Muscle layer of duodenum (tissue), 2 donors: ENCODE measurements around the gene DCAF5.

Experiments
- H3K27ac ChIP-seq: one replicate; pipeline ENCODE4 v1.7.0; 2013; ENCODE audit warnings: mild to moderate bottlenecking, low read length
- H3K27me3 ChIP-seq: one replicate; pipeline ENCODE4 v1.7.0; 2013; ENCODE audit warnings: low read depth, mild to moderate bottlenecking, control low read depth, low read length
- H3K36me3 ChIP-seq, 2 donors: one replicate each; pipeline ENCODE4 v1.7.0; 2013; ENCODE audit warnings: low read length in 2 of 2, control low read depth in 1 of 2, mild to moderate bottlenecking in 1 of 2; ENCODE audit not compliant: insufficient read depth in 2 of 2, control insufficient read depth in 1 of 2
- H3K4me1 ChIP-seq, 2 donors: one replicate each; pipeline ENCODE4 v1.7.0; 2013; ENCODE audit warnings: low read length in 2 of 2, mild to moderate bottlenecking in 2 of 2, control low read depth in 1 of 2, moderate library complexity in 1 of 2; ENCODE audit not compliant: insufficient read depth in 2 of 2, control insufficient read depth in 1 of 2
- H3K4me3 ChIP-seq, 2 donors: one replicate each; pipeline ENCODE4 v1.7.0; 2013; ENCODE audit warnings: low read length in 2 of 2, low read depth in 1 of 2, mild to moderate bottlenecking in 1 of 2
- H3K9me3 ChIP-seq, 2 donors: one replicate each; pipeline ENCODE4 v1.7.0; 2013; ENCODE audit warnings: low read length in 2 of 2, control low read depth in 1 of 2, mild to moderate bottlenecking in 1 of 2; ENCODE audit not compliant: control insufficient read depth in 1 of 2
- donor health status: healthy.

DCAF5 gene

DNA sequence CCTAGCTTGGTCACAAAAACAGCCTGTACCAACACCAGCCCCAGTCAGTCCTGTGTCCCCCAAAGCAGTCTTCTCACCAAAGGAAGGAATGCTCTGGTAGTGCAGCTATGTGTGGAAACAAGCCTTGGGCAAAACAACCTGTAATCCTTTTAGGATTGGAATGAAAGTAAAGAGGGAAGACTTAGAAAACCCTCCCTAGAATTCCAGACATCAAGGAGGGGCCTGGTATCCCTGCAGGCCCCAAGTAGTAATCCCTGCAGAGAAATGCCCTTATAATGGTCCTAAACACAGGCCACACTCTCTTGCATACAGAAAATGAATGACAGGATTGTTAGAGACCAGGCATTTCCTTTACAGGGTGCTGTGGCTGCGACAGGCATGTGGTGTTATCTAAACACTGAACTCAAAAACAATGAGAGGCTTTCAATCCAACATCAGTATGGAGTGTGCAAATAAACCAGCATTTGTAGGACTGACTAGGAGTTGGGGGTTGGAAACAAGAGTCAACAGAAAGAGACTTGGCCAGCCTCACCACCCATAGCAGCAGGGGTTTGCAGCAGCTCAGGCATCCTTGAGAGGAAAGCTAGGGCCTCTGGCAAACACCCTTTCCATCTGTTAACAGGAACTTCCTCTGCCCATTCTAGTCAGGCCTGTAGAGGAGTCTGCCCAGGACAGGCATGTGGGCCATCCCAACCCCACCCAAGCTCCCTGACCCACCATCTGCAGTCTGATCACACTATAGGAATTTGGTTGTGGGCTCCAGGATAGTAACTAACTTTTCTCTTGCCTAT, 59.1 kb downstream of the DCAF5 start:
- Histone ChIP-seq H3K36me3 (peaks cover 12 to 22% of the 10 kb centered on the region in 2 donors), H3K27ac (peak overlapping the region; percentile 24), H3K27me3 (no peaks in the 10 kb centered on the region), H3K9me3 (no peaks in the 10 kb centered on the region), H3K4me1 (peaks cover 0 to 16% of the 10 kb centered on the region in 2 donors), H3K4me3 (no peak overlapping the region)

DNA sequence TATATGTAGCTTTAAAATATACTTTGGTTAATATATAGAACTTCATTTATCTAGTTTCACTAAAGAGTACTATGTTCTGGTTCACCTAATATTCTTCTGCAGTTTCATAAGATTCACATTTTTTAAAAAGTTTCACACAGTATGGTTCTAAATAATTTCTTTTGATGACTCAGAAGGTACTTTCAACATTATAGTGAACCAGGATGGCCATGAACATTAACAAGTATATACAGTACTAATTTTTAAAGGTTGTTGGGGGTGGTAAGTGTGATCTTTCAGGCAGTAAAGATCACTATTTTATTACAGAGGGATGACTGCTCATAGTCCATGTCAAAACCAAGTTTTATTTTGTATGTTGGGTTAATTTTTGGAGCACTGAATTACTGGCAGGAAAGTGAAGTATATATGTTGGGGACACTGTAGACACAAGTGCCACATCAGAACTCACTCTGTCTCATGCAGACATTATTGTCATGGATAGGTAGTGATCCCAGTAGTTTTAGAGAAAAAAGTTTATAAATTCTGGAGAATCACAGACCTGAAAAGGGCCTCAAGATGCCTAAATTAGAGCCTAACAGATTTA, 60.0 kb downstream of the DCAF5 start:
- H3K4me1 ChIP-seq: peaks cover 0 to 16% of the 10 kb centered on the region in 2 donors
- H3K9me3 ChIP-seq: no peaks in the 10 kb centered on the region
- peak overlapping the region; percentile 19 for H3K27ac ChIP-seq
- no peaks in the 10 kb centered on the region for H3K27me3 ChIP-seq
- H3K36me3 ChIP-seq: peaks cover 12 to 22% of the 10 kb centered on the region in 2 donors
- no peak overlapping the region for H3K4me3 ChIP-seq

DNA sequence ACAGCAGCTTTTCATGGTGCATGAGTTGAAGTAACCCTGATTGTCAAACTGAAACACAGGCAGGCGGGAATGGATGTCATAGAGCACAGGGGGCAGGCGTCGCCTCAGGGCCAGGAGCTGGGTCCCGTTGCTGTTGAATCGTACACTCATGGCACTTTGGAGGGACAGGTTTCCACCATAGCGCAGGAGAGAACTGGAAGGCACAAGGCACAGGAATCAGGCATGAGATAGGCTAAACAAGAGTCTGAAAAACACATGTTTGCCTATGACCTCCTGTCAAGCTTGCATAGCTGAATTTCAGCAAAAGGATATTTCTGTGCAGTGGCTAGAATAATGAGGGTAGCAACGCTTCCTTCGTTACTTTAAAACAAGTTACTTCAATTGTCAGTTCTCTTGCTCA, 61.2 kb downstream of the DCAF5 start:
- Histone ChIP-seq H3K4me3 (no peak overlapping the region), H3K9me3 (no peaks in the 10 kb centered on the region), H3K27me3 (no peaks in the 10 kb centered on the region), H3K4me1 (peaks cover 0 to 16% of the 10 kb centered on the region in 2 donors), H3K36me3 (peaks cover 12 to 22% of the 10 kb centered on the region in 2 donors), H3K27ac (no peak overlapping the region)

DNA sequence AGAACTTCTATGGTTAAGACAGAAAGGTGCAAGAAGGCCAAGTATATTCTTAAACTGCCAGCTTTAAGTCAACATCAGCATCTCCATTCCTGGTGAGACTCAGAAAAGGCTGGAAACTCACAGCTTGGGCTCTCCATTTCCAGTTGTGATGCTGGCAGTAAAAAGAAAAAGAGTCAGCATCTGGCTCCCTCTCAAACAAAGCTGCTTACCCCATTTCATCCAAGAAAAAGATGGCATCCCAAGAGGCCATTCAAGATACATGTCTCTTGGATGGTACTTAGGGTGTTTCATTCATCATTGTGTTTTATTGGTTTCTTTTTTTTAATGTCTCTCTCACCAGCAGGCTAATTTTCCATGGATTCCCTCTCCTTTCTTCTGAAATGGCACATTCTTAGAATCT, 61.9 kb downstream of the DCAF5 start:
- Histone ChIP-seq H3K9me3 (no peaks in the 10 kb centered on the region), H3K4me1 (peaks cover 0 to 16% of the 10 kb centered on the region in 2 donors), H3K4me3 (no peak overlapping the region), H3K36me3 (peaks cover 12 to 22% of the 10 kb centered on the region in 2 donors), H3K27ac (peak overlapping the region; percentile 2), H3K27me3 (no peaks in the 10 kb centered on the region)

DNA sequence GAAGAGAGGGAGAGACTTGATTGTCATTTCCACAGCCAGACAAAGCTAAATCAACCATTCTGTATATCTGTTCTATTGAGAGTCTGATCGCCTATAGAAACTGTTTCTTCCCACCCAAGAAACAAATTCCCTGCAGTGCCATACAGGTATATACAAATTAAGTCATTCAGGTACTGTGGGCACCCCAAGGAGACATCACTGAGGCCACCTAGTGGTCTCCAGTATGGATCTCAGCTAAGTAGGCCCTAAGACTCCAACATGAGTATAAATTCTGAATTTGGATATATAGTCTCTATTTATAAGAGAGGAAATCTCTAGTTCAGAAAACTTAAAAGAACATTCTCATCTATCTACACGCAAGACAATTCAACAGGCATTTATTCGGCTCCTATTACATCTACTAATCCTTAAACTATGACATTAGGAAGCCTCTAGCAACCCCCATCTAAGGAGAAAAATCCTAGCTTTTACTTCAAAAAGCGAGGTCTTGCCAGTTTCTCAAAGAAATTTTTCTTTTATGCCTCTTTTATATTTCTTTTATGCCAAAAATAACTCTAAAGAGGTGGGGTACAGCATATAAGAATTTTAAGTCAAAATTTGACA, 62.6 kb downstream of the DCAF5 start:
- Histone ChIP-seq H3K27me3 (no peaks in the 10 kb centered on the region), H3K36me3 (peaks cover 12 to 22% of the 10 kb centered on the region in 2 donors), H3K4me3 (no peak overlapping the region), H3K27ac (no peak overlapping the region), H3K4me1 (peaks cover 0 to 16% of the 10 kb centered on the region in 2 donors), H3K9me3 (no peaks in the 10 kb centered on the region)

DNA sequence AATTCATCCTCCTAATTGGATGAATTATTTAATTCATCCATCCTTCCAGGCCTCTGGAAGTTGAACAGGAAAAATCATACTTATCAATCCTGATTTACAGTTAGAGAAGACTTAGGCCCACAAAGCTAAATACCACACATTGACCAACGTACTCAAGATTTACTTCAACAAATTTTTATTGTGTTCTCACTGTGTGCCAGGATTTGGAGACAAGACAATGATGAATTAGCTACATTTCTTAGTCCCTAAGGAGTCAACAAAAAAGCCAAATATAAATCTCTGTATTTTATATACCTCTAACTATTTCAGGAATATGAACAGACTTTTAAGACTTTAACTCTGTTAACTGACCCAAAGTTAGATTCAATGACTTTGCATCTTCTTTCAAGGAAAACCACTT, 63.9 kb downstream of the DCAF5 start:
- Histone ChIP-seq H3K4me3 (no peak overlapping the region), H3K9me3 (no peaks in the 10 kb centered on the region), H3K27ac (peak overlapping the region; percentile 90), H3K4me1 (peaks cover 0 to 8% of the 10 kb centered on the region in 2 donors), H3K27me3 (no peaks in the 10 kb centered on the region), H3K36me3 (peaks cover 16 to 22% of the 10 kb centered on the region in 2 donors)

DNA sequence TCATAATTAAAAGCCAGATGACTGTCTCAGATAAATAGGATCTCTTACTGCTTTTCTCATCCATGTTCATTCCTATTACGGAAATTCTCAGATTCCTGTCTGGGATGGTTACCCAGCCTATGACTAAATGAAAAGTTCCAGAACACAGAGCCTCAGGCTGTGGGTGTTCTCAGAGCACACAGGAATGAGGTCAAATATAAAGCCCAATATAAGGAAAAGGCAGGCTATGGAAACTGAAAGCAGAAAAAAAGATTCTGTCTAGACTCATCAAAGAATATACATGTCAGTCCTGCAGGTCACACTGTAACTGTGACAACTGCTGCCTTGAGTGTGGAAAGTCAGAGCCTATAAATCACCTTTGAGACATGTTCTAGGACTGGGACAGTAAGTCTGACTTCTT, 64.3 kb downstream of the DCAF5 start:
- Histone ChIP-seq H3K27me3 (no peaks in the 10 kb centered on the region), H3K36me3 (peaks cover 20 to 24% of the 10 kb centered on the region in 2 donors), H3K27ac (peak overlapping the region; percentile 90), H3K4me1 (peaks cover 0 to 4% of the 10 kb centered on the region in 2 donors), H3K4me3 (no peak overlapping the region), H3K9me3 (no peaks in the 10 kb centered on the region)

DNA sequence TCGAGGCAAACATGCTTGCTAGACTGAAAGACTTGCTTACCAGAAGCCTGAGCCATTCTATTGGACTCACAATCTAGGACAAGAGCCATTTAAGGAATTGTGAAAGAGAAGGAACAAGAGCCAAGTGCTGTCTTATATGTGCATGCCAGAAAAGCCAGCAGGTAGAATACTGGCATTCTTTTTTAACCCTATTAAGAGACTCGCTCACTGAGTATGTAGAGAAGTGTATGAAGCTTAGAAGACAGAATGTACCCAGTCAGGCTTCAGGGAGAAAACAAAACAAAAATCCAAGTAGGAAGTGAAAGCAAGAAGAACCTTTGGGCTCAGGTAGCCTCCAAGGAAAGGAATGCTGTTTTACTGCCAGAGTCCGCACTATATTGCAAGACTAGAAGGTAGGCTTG, 65.9 kb downstream of the DCAF5 start:
- Histone ChIP-seq H3K27ac (peak overlapping the region; percentile 90), H3K27me3 (no peaks in the 10 kb centered on the region), H3K9me3 (no peaks in the 10 kb centered on the region), H3K4me1 (no peaks in the 10 kb centered on the region), H3K4me3 (no peak overlapping the region), H3K36me3 (peaks cover 20 to 32% of the 10 kb centered on the region in 2 donors)

DNA sequence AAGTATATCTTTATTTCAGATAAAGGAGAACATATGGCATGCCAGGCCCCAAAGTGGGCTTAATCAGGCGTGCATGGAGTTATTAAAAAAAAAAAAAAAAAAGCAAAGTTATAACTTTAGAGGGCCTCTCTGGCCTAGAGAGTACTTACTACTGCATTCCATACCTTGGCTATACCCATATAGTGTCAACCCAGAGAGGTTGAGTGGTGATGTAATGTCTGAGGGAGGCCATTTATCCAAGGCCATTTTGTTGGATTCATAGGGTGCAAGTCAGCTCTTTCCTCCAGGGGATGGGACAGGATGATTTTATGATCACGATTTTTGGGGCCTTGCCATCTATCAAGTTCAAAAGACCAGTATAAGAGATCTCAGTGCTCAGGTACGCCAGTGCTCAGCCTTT, 66.4 kb downstream of the DCAF5 start:
- Histone ChIP-seq H3K36me3 (peaks cover 17 to 31% of the 10 kb centered on the region in 2 donors), H3K9me3 (no peaks in the 10 kb centered on the region), H3K27me3 (no peaks in the 10 kb centered on the region), H3K27ac (peak overlapping the region; percentile 90), H3K4me3 (no peak overlapping the region), H3K4me1 (peaks cover 0 to under 1% of the 10 kb centered on the region in 2 donors)

DNA sequence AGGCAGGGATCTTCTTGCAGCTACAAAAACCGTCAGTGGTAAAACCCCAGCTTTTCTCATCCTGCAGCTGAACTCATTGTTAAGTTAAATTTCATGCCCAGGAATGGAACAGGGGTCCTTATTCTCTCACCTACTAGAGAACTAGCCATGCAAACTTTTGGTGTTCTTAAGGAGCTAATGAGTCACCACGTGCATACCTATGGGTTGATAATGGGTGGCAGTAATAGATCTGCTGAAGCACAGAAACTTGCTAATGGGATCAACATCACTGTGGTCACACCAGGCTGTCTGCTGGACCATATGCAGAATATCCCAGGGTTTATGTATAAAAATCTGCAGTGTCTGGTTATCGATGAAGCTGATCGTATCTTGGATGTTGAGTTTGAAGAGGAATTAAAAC, 68.9 kb downstream of the DCAF5 start:
- no peaks in the 10 kb centered on the region for H3K27me3 ChIP-seq
- H3K9me3 ChIP-seq: no peaks in the 10 kb centered on the region
- H3K4me1 ChIP-seq: peaks cover 0 to 5% of the 10 kb centered on the region in 2 donors
- H3K4me3 ChIP-seq: no peak overlapping the region
- H3K36me3 ChIP-seq: peaks cover 11 to 18% of the 10 kb centered on the region in 2 donors
- no peak overlapping the region for H3K27ac ChIP-seq

DNA sequence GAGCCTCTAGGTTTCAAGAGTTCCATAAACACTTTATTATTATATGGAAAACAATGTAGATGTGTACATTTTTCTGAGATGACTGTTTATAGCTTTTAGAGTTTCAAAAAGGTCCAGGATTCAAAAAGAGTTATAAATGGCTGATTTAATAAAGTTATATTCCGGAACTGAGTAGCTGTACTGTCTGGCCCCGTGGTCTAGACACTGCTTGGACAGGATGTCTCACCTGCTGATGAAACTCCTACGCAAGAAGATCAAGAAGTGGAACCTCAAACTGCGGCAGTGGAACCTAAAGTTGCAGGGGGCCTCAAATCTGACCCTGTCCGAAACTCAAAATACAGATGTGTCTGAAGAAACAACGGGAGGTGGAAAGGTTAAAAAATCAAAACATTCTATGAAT, 69.7 kb downstream of the DCAF5 start:
- Histone ChIP-seq H3K27ac (peak overlapping the region; percentile 46), H3K4me3 (no peak overlapping the region), H3K27me3 (no peaks in the 10 kb centered on the region), H3K4me1 (peaks cover 0 to 5% of the 10 kb centered on the region in 2 donors), H3K36me3 (peaks cover 13 to 18% of the 10 kb centered on the region in 2 donors), H3K9me3 (no peaks in the 10 kb centered on the region)
